ENCODE measurements around the gene SSX7.
"Not testable (repeated sequence)": the region's sequence is repeated elsewhere in the genome, so short reads cannot be mapped to it uniquely, and the experiment has no call there.

DNA sequence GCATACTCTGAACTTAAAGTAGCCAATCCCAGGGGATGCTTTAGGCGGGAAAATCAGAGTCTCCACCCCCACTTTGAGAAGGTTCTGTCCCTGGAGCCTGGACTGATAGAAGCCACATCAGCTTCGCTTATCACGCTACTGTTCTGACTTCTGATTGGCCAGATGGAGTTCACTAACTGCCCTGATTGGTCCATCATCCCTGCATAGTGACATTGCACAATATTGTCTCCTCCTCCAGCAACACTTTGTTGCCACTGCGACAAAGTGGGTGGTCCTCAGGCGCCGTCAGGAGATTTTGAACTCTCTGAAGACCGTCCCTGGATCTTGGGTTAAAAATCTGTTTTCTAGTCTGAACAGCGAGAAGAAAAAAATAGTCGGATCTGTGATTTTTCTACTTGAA, at the start of gene SSX7:
- TF ChIP-seq, protein P1, sequence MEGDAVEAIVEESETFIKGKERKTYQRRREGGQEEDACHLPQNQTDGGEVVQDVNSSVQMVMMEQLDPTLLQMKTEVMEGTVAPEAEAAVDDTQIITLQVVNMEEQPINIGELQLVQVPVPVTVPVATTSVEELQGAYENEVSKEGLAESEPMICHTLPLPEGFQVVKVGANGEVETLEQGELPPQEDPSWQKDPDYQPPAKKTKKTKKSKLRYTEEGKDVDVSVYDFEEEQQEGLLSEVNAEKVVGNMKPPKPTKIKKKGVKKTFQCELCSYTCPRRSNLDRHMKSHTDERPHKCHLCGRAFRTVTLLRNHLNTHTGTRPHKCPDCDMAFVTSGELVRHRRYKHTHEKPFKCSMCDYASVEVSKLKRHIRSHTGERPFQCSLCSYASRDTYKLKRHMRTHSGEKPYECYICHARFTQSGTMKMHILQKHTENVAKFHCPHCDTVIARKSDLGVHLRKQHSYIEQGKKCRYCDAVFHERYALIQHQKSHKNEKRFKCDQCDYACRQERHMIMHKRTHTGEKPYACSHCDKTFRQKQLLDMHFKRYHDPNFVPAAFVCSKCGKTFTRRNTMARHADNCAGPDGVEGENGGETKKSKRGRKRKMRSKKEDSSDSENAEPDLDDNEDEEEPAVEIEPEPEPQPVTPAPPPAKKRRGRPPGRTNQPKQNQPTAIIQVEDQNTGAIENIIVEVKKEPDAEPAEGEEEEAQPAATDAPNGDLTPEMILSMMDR (IDR thresholded peaks at IDR 0.05 in 8 of 11, conservative IDR thresholded peaks at IDR 0.05 in 3 of 11): not testable (repeated sequence)
- not testable (repeated sequence) for TF ChIP-seq POLR2A, POLR2AphosphoS5 (IDR thresholded peaks at IDR 0.05)

Measured in spleen (tissue), 7 donors.